ENCODE measurements around the gene DPF3.

- no peak for TF ChIP-seq CTCF (IDR thresholded peaks at IDR 0.05 in 4 of 5, conservative IDR thresholded peaks at IDR 0.05 in 1 of 5)
- no peak for TF ChIP-seq POLR2A (IDR thresholded peaks at IDR 0.05)
Observed at GRCh38 chr14:72644038-72644437, 249.9 kb downstream of the DPF3 start.

All from gastrocnemius medialis (tissue), 4 donors.